HepG2 (cell line): ENCODE data around the gene APOL4. TPM values are rescaled to one million over a fixed set of nuclear protein-coding genes. Genes with fewer than 3 reads are reported as not detected.

Experiments used
- AGO1 ChIP-seq: fragments of 200-400 bp; formaldehyde crosslinking; IDR thresholded peaks from 2 replicates; pipeline ENCODE4 v1.6.1; 2017; ENCODE audit warnings: mild to moderate bottlenecking, low read depth, low read length, moderate library complexity; ENCODE audit not compliant: poor library complexity, severe bottlenecking
- HDAC2 ChIP-seq: sonication (generic); formaldehyde crosslinking; IDR thresholded peaks from 2 replicates; pipeline ENCODE4 v1.4.0; 2020; ENCODE audit warnings: missing genetic modification reagents
- HNRNPL ChIP-seq: fragments of 200-400 bp; formaldehyde crosslinking; IDR thresholded peaks from 2 replicates; pipeline ENCODE4 v1.6.1; 2017; ENCODE audit warnings: mild to moderate bottlenecking, low read depth, low read length
- MED8 ChIP-seq: sonication (generic); formaldehyde crosslinking; IDR thresholded peaks from 2 replicates; pipeline ENCODE4 v1.8.1; 2023; ENCODE audit warnings: mild to moderate bottlenecking, missing genetic modification reagents; ENCODE audit not compliant: insufficient replicate concordance
- RCOR2 ChIP-seq: IDR thresholded peaks from 2 replicates; pipeline ENCODE4 v1.6.1; 2016; ENCODE audit warnings: missing biosample characterization, missing genetic modification reagents
- REPIN1 ChIP-seq: sonication (generic); formaldehyde crosslinking; IDR thresholded peaks from 2 replicates; pipeline ENCODE4 v1.8.0; 2022; ENCODE audit warnings: missing genetic modification reagents, low read depth, mild to moderate bottlenecking, borderline replicate concordance
- RFX3 ChIP-seq: IDR thresholded peaks from 2 replicates; pipeline ENCODE4 v1.6.1; 2016; ENCODE audit warnings: missing biosample characterization, missing genetic modification reagents
- SMARCE1 ChIP-seq: fragments of 450-650 bp; IDR thresholded peaks from 2 replicates; pipeline ENCODE4 v1.6.1; 2017; ENCODE audit warnings: borderline replicate concordance
- TBX2 ChIP-seq: sonication (generic); formaldehyde crosslinking; IDR thresholded peaks from 2 replicates; pipeline ENCODE4 v1.5.0; 2020; ENCODE audit warnings: missing genetic modification reagents, mild to moderate bottlenecking, borderline replicate concordance
- ZFP1 ChIP-seq: IDR thresholded peaks from 2 replicates; pipeline ENCODE4 v1.6.1; 2016
- ZKSCAN1 ChIP-seq: fragments of 150-350 bp; IDR thresholded peaks from 2 replicates; pipeline ENCODE4 v1.6.1; 2014; ENCODE audit warnings: low read length
- ZNF468 ChIP-seq: sonication (generic); formaldehyde crosslinking; IDR thresholded peaks from 2 replicates; pipeline ENCODE4 v1.8.0; 2022; ENCODE audit warnings: mild to moderate bottlenecking, moderate library complexity, missing genetic modification reagents
- ZNF547 ChIP-seq: sonication (generic); formaldehyde crosslinking; IDR thresholded peaks from 2 replicates; pipeline ENCODE4 v1.5.1; 2020; ENCODE audit warnings: mild to moderate bottlenecking, missing genetic modification reagents
- polyA plus RNA-seq, 8 experiments: library from polyadenylated mRNA; depleted of rRNA in 3 of 8; stranded (reverse) in 7 of 8; unstranded in 1 of 8; fragments of >200 nt; fragmentation: Illumina TruSeq in 4 of 8; extraction: Trizol in 4 of 8; gene quantifications; 2 replicates each; pipeline versions ENCODE4 v1.2.1 to v1.2.3, GENCODE V29; 2011 to 2016; ENCODE audit warnings: low read depth in 4 of 8, missing spikeins in 1 of 8, mixed read lengths in 1 of 8; ENCODE audit not compliant: insufficient read depth in 1 of 8
- total RNA-seq, 5 experiments: library from RNA; depleted of rRNA; stranded (reverse); fragments of >200 nt; fragmentation: Illumina TruSeq; extraction: Trizol; gene quantifications; 2 replicates each; pipeline ENCODE4 v1.2.3, GENCODE V29; 2016; ENCODE audit warnings: low read depth in 1 of 5
- TF ChIP-seq, protein P1 (sequence below): sonication (generic); formaldehyde crosslinking; IDR thresholded peaks from 2 replicates; pipeline ENCODE4 v1.4.0; 2020; ENCODE audit warnings: missing genetic modification reagents, borderline replicate concordance
- TF ChIP-seq, protein P2 (sequence below): sonication (generic); formaldehyde crosslinking; conservative IDR thresholded peaks from 2 replicates; pipeline ENCODE4 v1.4.0; 2020; ENCODE audit warnings: missing genetic modification reagents
- TF ChIP-seq, protein P3 (sequence below): sonication (generic); formaldehyde crosslinking; IDR thresholded peaks from 2 replicates; pipeline ENCODE4 v1.5.0; 2020; ENCODE audit warnings: missing genetic modification reagents
- TF ChIP-seq, protein P4 (sequence below): sonication (generic); formaldehyde crosslinking; IDR thresholded peaks from 2 replicates; pipeline ENCODE4 v1.5.0; 2020; ENCODE audit warnings: mild to moderate bottlenecking, missing genetic modification reagents, borderline replicate concordance
- TF ChIP-seq, protein P5 (sequence below): sonication (generic); formaldehyde crosslinking; IDR thresholded peaks from 2 replicates; pipeline ENCODE4 v1.4.0; 2020; ENCODE audit warnings: missing genetic modification reagents, low read depth, mild to moderate bottlenecking, borderline replicate concordance
- TF ChIP-seq, protein P6 (sequence below): sonication (generic); formaldehyde crosslinking; IDR thresholded peaks from 2 replicates; pipeline ENCODE4 v1.9.0; 2021; ENCODE audit warnings: missing genetic modification reagents, mild to moderate bottlenecking, borderline replicate concordance

The APOL4 gene
- total and polyA plus RNA-seq, 2 of the 13 experiments (the other 11 are each of a cell fraction or from before 2014, with no cell fraction given): 0.77 to 2.8 TPM

DNA sequence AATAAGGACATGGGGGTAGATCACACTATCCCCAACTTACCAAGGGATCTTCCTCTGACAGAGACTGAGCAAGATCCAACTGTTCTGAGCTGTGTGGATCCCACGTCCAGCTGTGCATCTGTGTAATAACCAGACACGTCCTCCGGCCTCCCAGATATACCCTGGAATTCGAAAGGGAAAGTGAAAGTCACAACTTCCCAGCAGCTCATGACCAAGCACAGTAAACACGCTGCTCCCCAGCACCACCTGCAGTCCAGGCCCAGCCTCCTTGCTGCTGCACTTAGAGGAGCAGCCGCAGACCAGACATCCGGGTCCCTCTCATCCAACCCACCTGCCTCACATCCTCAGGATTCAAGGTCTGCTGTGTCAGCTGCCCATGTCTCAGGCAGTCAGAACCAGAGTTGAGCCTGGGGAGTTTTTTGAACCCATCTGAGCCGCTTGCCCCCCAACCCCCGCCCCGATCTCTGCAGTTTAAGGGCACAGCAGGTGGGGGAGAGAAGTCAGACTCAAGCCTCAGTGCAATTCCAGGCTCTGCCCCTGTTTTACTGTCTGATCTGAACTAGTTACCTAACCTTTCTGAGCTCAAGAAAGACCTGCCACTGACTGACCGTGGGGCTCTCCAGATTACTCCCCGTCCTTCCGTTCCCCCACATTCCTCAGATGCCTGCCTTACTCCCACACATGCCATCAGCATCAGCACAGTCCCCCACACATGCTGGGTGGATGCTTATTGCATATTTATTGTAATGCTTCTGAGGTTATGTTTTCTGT, 38.0 kb upstream of the APOL4 start, which contains the start of gene APOL2 (continued):
- TF ChIP-seq, protein P1, sequence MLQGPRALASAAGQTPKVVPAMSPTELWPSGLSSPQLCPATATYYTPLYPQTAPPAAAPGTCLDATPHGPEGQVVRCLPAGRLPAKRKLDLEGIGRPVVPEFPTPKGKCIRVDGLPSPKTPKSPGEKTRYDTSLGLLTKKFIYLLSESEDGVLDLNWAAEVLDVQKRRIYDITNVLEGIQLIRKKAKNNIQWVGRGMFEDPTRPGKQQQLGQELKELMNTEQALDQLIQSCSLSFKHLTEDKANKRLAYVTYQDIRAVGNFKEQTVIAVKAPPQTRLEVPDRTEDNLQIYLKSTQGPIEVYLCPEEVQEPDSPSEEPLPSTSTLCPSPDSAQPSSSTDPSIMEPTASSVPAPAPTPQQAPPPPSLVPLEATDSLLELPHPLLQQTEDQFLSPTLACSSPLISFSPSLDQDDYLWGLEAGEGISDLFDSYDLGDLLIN (CRISPR knock-in tag): no peak
- TF ChIP-seq, protein P2, sequence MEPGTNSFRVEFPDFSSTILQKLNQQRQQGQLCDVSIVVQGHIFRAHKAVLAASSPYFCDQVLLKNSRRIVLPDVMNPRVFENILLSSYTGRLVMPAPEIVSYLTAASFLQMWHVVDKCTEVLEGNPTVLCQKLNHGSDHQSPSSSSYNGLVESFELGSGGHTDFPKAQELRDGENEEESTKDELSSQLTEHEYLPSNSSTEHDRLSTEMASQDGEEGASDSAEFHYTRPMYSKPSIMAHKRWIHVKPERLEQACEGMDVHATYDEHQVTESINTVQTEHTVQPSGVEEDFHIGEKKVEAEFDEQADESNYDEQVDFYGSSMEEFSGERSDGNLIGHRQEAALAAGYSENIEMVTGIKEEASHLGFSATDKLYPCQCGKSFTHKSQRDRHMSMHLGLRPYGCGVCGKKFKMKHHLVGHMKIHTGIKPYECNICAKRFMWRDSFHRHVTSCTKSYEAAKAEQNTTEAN: no peak
- TF ChIP-seq ZFP1: no peak
- no peak for TF ChIP-seq AGO1
- TF ChIP-seq RFX3 (CRISPR knock-in tag): no peak
- TF ChIP-seq TBX2 (CRISPR knock-in tag): 0 out of 2 replicates have a peak, but pooled peaks have one; percentile 32
- TF ChIP-seq, protein P3, sequence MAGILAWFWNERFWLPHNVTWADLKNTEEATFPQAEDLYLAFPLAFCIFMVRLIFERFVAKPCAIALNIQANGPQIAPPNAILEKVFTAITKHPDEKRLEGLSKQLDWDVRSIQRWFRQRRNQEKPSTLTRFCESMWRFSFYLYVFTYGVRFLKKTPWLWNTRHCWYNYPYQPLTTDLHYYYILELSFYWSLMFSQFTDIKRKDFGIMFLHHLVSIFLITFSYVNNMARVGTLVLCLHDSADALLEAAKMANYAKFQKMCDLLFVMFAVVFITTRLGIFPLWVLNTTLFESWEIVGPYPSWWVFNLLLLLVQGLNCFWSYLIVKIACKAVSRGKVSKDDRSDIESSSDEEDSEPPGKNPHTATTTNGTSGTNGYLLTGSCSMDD (CRISPR knock-in tag): no peak
- no peak for TF ChIP-seq ZNF547
- TF ChIP-seq ZNF468 (CRISPR knock-in tag): no peak
- TF ChIP-seq RCOR2 (CRISPR knock-in tag): peak; percentile 46; the same call in 1 of the 2 replicates
- TF ChIP-seq, protein P4, sequence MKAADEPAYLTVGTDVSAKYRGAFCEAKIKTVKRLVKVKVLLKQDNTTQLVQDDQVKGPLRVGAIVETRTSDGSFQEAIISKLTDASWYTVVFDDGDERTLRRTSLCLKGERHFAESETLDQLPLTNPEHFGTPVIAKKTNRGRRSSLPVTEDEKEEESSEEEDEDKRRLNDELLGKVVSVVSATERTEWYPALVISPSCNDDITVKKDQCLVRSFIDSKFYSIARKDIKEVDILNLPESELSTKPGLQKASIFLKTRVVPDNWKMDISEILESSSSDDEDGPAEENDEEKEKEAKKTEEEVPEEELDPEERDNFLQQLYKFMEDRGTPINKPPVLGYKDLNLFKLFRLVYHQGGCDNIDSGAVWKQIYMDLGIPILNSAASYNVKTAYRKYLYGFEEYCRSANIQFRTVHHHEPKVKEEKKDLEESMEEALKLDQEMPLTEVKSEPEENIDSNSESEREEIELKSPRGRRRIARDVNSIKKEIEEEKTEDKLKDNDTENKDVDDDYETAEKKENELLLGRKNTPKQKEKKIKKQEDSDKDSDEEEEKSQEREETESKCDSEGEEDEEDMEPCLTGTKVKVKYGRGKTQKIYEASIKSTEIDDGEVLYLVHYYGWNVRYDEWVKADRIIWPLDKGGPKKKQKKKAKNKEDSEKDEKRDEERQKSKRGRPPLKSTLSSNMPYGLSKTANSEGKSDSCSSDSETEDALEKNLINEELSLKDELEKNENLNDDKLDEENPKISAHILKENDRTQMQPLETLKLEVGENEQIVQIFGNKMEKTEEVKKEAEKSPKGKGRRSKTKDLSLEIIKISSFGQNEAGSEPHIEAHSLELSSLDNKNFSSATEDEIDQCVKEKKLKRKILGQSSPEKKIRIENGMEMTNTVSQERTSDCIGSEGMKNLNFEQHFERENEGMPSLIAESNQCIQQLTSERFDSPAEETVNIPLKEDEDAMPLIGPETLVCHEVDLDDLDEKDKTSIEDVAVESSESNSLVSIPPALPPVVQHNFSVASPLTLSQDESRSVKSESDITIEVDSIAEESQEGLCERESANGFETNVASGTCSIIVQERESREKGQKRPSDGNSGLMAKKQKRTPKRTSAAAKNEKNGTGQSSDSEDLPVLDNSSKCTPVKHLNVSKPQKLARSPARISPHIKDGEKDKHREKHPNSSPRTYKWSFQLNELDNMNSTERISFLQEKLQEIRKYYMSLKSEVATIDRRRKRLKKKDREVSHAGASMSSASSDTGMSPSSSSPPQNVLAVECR (CRISPR knock-in tag): peak; percentile 92
- TF ChIP-seq SMARCE1: no peak
- TF ChIP-seq REPIN1 (CRISPR knock-in tag): peak; percentile 86; the same call in 1 of the 2 replicates
- TF ChIP-seq, protein P5, sequence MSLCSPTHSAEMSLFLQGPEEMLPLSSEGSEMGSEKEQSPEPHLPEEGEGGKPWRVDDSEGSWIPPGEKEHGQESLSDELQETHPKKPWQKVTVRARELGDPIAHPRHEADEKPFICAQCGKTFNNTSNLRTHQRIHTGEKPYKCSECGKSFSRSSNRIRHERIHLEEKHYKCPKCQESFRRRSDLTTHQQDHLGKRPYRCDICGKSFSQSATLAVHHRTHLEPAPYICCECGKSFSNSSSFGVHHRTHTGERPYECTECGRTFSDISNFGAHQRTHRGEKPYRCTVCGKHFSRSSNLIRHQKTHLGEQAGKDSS: peak; percentile 85; the same call in 1 of the 2 replicates
- no peak for TF ChIP-seq ZKSCAN1
- TF ChIP-seq MED8 (CRISPR knock-in tag): peak; percentile 70
- TF ChIP-seq HNRNPL: no peak
- peak; percentile 66; the same call in 1 of the 2 replicates for TF ChIP-seq HDAC2 (CRISPR knock-in tag)
- TF ChIP-seq, protein P6, sequence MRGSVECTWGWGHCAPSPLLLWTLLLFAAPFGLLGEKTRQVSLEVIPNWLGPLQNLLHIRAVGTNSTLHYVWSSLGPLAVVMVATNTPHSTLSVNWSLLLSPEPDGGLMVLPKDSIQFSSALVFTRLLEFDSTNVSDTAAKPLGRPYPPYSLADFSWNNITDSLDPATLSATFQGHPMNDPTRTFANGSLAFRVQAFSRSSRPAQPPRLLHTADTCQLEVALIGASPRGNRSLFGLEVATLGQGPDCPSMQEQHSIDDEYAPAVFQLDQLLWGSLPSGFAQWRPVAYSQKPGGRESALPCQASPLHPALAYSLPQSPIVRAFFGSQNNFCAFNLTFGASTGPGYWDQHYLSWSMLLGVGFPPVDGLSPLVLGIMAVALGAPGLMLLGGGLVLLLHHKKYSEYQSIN (CRISPR knock-in tag): no peak
